ENCODE measurements around the gene RRP36.

DNA sequence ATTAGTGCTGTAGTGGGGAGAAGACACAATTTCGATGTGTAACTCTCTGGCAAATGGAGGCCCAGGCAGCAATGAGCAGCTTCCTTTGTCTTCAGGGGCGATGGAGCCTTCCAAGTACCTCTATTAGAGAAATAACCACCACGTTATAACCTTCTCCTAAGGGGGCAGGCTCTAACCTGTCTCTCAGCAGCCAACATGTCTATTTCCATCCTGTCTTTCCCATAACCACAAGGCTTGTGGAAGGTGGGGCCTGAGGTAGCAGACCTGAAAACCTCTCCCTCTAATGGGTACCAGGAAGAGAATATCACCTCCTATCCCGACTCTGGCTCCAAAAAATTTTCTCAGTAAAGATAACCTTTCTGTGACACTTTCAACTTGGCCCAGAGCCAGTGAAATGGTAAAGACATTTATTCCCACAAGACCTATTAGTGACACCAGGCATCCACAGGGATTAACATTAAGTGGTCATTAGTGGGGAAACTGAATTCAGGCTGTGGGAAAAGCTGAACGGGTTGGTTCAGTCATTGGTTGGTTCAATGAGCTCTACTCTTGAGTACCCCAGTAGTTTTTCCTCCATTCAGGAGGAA is 46.4 kb upstream of the RRP36 start:
- TF ChIP-seq, protein P1, sequence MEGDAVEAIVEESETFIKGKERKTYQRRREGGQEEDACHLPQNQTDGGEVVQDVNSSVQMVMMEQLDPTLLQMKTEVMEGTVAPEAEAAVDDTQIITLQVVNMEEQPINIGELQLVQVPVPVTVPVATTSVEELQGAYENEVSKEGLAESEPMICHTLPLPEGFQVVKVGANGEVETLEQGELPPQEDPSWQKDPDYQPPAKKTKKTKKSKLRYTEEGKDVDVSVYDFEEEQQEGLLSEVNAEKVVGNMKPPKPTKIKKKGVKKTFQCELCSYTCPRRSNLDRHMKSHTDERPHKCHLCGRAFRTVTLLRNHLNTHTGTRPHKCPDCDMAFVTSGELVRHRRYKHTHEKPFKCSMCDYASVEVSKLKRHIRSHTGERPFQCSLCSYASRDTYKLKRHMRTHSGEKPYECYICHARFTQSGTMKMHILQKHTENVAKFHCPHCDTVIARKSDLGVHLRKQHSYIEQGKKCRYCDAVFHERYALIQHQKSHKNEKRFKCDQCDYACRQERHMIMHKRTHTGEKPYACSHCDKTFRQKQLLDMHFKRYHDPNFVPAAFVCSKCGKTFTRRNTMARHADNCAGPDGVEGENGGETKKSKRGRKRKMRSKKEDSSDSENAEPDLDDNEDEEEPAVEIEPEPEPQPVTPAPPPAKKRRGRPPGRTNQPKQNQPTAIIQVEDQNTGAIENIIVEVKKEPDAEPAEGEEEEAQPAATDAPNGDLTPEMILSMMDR (IDR thresholded peaks at IDR 0.05; ENCODE audit: low read depth, low read length, poor library complexity, severe bottlenecking) = no peak
- TF ChIP-seq EZH2phosphoT487 (IDR thresholded peaks at IDR 0.05; ENCODE audit: borderline replicate concordance, low read length) = no peak

Measured in DOHH2 (cell line).